HG02938 (cell line): ENCODE data around the gene RRAGA.
"Not testable (repeated sequence)": the region's sequence is repeated elsewhere in the genome, so short reads cannot be mapped to it uniquely, and the experiment has no call there.

Experiments
- ATAC-seq: cut with Tn5 transposase; IDR thresholded peaks from one replicate; pipeline ENCODE4 v1.9.1; 2021; ENCODE audit warnings: mild to moderate bottlenecking, moderate library complexity; ENCODE audit not compliant: unreplicated experiment

RRAGA gene

DNA sequence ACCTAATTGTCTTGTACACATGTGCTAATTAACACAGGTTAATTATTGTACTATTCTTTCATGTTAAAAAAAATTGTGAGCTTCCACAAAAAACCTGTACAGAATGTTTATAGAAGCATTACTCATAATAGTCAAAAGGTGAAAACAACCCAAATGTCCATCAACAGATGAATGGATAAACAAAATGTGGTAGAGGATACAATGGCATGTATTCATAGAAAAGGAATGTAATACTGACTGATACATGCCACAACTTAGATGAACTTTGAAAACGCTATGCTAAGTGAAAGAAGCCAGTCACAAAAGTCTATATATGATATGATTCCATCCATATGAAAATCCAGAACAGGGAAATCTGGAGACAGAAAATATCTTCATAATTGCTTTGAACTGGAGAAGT is 25.6 kb downstream of the RRAGA start:
- no peak for ATAC-seq

DNA sequence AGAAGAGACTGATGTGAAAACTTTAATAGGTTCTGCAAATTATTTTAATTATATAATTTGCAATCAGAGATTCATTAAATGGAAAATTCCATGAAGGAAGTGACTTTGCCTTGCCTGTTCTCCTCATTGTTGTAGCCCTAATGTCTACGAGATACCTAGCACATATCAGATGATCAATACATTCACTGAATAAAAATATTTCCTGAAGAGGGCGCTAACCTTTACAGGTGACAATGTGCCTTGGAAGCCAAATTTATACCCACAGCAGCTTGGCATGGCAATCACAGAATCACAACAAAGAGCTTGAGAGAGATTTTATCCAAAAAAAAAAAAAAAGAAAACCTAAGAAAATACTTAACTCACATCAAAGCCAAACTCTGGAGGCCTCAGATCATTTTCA is 36.1 kb downstream of the RRAGA start:
- peak; percentile 73 for ATAC-seq

DNA sequence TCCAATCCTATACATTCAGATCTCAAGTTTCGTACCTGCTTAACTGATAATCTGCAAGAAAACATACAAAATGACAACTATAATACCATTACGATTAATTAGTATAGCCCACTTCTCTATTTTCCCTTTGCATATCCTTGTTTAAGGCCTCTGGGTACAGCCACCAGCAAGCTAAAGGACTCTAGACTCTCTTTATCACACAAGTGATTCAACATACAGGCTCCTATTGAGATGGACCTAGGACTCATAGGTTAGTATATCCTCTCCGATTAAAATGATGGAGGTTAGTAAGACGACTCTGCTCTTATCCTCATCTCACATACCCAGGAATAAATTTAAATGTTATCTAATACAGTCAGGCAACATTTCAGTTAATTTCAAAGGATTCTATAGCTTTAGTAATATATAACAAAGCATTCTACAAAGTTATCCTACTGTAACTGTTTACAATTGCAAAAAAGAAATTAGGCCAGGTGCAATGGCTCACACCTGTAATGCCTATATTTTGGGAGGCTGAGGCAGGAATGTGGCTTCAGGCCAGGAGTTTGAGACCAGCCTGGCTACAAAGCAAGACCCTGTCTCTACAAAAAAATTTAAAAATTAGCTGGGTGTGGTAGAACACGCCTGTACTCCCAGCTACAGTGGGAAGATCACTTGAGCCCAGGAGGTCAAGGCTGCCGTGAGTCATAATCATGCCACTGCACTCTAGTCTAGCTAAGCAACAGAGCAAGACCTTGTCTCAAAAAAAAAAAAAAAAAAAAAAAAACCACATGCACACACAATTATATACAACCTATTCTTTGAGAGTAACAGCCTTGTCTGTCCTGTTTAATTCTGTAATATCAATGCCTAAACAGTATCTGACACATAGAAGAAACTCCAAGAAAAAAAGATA is 38.1 kb downstream of the RRAGA start:
- ATAC-seq, result no peak

DNA sequence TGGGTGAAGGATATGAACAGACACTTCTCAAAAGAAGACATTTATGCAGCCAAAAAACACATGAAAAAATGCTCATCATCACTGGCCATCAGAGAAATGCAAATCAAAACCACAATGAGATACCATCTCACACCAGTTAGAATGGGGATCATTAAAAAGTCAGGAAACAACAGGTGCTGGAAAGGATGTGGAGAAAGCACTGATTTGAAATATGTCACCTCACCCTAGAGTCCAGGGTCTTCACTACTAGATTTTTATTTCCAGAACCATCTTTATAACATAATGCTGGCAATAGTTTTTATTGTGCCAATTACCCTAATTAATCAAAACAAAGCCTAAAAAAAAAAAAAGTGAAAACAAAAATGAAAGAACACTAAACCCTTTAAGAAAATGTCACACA is 48.2 kb downstream of the RRAGA start:
- ATAC-seq, result not testable (repeated sequence)
